Breast epithelium (tissue), 3 donors: ENCODE results near the gene MLC1.

Experiments used
- POLR2AphosphoS5 ChIP-seq, 3 donors: sonication (generic); formaldehyde crosslinking; IDR thresholded peaks; one replicate each; pipeline ENCODE4 v1.6.1; 2017; ENCODE audit warnings: antibody characterized with exemption in 3 of 3
- TF ChIP-seq, protein P1 (sequence below), 3 donors: fragments of 450-650 bp; IDR thresholded peaks; one replicate each; pipeline ENCODE4 v1.5.1; 2016 to 2017; ENCODE audit warnings: antibody characterized with exemption in 3 of 3, mild to moderate bottlenecking in 3 of 3, moderate library complexity in 3 of 3

DNA sequence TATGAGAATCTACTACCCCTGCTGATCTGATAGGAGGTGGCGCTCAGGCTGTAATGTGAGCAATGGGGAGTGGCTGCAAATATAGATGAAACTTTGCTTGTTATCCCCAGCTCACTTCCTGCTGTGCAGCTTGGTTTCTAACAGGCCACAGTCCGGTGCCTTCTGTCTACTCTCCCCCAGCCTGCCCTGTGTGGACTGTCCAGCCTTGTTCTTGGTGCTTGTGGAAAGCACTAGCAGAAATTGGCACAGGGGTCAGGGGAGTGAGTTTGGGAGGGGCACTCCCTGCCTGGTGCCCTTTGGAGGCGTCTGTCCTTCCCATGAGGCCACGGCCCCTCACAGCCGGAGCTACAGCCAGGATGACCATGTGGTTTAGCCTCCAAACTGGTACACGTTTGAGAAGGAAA, 18.9 kb upstream of the MLC1 start:
- TF ChIP-seq, protein P1, sequence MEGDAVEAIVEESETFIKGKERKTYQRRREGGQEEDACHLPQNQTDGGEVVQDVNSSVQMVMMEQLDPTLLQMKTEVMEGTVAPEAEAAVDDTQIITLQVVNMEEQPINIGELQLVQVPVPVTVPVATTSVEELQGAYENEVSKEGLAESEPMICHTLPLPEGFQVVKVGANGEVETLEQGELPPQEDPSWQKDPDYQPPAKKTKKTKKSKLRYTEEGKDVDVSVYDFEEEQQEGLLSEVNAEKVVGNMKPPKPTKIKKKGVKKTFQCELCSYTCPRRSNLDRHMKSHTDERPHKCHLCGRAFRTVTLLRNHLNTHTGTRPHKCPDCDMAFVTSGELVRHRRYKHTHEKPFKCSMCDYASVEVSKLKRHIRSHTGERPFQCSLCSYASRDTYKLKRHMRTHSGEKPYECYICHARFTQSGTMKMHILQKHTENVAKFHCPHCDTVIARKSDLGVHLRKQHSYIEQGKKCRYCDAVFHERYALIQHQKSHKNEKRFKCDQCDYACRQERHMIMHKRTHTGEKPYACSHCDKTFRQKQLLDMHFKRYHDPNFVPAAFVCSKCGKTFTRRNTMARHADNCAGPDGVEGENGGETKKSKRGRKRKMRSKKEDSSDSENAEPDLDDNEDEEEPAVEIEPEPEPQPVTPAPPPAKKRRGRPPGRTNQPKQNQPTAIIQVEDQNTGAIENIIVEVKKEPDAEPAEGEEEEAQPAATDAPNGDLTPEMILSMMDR (IDR thresholded peaks at IDR 0.05), result no peak
- no peak for TF ChIP-seq POLR2AphosphoS5 (IDR thresholded peaks at IDR 0.05)
